DMS 273 (cell line): ENCODE results near the gene FN3KRP.

Experiments used
- DNase-seq: peaks from one replicate; lab custom pipeline; 2025; ENCODE audit not compliant: unreplicated experiment; lab: John Stamatoyannopoulos, UW

Gene FN3KRP

DNA sequence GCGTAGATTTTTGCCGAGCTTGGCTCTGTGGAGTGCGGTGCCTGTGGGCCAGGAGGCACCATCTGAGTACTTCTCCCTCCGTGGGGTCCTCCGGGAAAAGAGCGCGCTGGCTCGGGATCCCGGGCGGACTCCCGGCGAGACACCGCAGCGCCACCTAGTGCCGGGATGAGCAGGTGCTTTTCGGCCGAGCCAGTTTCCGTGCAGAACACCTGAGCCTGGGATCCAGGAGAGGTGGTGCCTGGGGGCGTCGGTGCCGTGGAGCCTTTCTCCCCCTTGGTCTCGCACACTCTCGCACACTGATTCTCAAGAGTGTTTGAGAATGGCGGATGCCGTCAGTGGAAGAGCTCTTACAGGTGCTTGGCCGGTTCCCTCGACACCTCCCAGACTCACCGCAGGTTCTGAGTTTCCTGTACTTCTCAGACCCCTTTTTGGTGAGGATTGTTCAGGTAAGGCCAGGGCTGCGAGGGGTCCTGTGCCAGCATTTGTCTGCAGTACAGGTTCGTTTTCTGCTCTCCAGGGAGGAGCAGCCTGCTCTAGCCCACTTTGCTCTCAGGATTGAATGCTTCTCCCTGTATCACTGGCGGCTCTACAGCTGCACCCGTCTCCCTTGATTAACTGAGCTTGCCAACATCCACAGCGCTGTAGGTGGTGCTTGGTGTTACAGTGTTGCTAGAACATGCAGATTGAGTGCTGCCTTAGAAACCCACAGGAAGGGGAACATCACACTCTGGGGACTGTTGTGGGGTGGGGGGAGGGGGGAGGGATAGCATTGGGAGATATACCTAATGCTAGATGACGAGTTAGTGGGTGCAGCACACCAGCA lies 58.7 kb downstream of the FN3KRP start:
- peak; percentile 76 for DNase-seq

DNA sequence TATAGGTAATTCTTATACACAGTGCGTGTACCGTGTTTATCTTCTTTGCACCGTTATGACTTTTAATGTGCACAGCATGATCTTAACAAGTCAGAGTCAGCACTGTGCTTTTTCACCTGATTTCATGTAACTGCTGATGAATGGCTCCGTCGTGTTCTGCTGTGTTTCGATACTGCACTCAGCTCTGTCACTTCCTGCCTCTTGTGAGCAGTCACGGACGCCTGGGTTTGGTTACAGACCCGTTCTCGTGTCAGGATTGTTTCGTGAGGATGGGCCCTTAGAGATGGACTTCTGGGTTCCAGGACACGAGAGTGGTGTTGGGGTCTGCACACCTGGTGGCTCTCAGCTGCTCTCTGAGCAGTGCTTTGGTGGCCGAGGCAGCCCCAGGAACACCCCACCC lies 59.9 kb downstream of the FN3KRP start:
- no peak for DNase-seq
